SH-SY5Y (cell line): Measurements from ENCODE around the gene PICK1.

Source experiments
- GATA2 ChIP-seq: IDR thresholded peaks from 2 replicates; pipeline ENCODE4 v1.6.1; 2011; ENCODE audit warnings: mild to moderate bottlenecking, low read depth, low read length
- GATA3 ChIP-seq: IDR thresholded peaks from 2 replicates; pipeline ENCODE4 v1.6.1; 2011; ENCODE audit warnings: low read depth, mild to moderate bottlenecking, low read length, moderate library complexity

The PICK1 gene

DNA sequence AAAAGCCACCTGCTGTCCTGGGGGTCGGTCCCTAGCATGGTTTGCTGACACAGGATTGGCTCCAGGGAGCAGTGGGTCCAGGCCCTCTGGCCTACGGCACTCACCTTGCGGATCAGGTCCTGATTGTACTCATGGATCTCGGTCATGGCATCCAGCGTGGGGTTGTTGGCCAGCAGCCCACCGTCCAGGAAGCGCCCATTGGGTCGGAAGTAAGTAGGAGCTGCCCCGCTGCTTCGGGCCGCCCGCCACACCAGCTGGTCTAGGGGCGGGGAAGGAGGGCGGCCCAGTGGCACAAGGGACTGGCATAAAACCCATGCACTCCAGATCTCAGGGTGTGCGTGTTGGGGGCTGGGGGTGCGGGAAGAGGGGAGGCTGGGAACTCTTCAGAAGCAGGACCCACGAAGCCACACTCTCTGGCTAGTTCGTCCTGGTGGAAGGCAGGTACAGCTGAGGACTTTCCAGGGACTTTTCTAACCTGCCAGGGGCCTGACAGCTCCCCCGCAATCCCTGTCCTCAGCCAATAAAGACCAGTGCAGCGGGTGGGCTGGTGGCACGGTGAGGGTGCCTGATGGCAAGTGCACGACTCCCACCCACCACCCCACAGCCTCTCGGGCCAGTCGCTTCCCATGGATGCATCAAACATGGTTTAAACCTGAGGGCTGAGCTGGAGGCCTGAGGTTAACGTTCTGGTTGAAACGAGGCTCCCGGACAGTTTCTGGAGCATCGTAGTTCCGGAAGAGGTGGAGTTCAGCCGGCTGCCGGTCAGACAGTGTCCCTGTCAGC is 58.4 kb downstream of the PICK1 start:
- TF ChIP-seq GATA3 (no peak), GATA2 (no peak)

DNA sequence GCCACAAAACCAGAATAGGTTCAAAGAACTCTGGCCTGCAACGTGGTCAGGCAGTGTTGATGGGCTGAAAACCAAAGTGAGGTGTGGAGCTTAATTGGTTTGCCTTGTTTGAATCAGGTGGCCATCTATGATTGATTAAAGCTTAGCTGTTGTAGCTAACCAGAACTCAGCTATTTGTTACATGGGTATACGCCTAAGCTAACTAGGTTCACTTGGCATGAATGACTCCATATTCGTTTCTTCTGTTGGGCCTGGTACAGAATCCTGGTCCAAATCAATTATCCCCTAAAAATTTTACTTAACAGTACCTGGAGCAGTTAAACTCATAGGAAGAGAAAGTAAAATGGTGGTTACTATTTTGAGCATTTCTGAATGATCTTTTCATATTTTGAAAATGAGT is 61.0 kb downstream of the PICK1 start:
- no peak for TF ChIP-seq GATA2
- TF ChIP-seq GATA3, result no peak

DNA sequence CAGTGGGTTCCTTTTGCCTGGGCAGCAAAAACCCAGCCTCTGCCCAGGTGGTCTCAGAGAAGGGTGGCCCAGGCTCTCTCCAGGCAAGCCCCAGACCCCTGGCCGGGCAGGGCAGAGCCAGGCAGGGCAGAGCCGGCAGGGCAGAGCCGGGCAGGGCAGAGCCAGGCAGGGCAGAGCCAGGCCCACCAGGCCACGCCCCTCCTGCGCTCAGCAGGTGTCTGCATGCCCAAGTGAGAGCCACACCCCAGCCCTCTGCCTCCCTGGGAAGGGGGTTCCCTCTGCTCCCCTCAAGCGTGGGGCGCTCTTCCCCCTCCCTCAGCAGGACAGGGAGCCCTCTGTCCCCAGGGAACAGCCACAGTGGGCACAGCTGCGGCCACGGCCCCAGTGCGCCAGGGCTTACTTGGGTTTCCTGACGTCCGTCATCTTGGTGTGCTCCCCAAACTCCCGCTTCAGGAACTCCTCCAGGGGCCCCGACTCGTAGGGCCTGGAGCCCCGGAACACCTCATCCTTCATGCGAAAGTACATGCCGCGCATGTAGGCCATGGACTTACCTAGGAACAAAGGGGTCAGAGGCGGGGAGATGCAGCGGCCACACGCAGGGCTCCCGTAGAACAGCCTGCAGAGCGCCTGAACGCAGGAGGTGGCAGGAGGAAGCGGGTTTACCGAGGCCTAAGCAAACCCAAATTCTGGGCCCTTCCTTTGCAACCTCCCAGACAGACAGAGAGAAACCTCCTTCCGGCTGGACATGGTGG is 63.3 kb downstream of the PICK1 start:
- no peak for TF ChIP-seq GATA3
- no peak for TF ChIP-seq GATA2

DNA sequence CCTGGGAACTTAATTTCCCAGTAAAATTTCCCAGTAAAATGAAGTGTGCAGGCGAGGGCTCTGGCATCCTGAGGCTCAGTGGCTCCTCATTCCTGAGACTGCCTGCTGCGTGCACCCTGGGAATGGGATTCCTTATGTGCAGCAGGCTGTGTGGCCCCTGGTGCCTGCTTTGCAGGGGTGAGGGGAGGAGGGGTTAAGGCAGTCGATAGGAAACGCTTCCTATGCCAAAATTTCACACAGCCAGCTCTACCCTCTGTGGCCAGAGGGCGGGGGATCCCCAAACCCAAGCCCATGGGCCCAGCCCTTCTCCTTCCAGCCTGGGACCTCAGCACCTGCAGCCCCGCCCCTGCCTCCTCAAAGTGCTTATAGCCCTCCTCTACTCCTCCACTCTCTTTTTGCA is 65.4 kb downstream of the PICK1 start:
- TF ChIP-seq GATA2 (no peak), GATA3 (no peak)

DNA sequence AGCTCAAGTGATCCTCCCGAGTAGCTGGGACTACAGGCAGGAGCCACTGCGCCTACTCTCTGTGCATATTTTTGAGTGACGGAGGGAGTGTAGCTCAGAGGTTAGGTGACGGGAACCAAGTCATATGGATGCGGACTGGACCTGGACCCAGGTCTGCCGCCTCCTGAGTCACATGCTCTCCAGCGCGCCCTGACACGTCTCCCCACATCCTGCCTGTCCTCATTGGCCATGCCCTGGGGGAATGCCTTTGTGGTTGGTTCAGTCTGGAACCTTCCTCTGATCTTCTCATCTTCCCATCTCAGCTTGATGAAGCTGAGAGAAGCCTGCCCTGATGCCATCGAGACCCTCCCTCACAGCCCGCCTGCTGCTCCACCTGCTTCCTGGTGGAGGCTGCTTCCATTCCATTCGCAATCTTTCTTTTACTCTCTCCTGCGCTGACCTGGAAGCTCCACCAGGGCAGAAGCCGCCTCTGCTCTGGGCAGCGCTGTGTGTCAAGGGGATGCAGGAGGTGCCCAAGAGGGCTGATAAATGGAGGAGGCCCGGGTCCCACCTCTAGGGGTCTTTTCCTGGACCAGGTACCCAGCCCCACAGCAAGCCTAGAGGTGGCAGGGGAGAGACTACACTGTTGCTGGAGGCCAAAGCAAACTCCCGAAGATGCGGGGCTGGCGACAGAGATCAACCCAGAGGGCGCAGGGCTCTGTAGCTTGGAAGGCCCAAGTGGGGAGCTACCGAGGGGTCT is 67.2 kb downstream of the PICK1 start:
- TF ChIP-seq GATA2, result no peak
- TF ChIP-seq GATA3, result no peak

DNA sequence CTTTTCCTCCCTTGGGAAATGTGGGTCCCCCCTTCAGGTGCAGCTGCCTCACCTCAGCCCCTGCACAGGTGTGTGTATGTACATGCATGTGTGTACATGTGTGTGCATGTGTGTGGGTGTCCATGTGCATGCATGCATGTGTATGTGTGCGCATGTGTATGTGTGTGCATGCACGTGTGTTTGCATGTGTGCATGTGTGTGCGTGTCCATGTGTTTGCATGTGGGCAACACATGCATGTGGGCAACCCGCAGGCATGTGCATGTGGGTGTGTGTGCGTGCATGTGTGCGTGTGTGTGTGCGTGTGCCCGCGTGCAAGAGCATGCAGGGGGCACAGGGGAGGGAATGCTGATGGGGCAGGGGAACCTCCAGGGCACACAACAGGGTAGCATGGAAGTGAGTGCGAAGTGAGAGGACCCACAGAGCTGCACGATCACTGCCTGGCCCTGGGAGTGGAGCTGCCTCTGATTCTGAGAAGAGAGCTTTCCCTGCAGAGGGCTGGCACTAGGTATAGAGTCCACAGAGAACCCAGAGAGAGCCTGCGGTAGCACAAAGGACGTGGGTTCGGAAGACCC is 67.9 kb downstream of the PICK1 start:
- TF ChIP-seq GATA3 (no peak), GATA2 (no peak)
